HL-60/S4 treated with phorbol 12-myristate 13-acetate at 8.2 ng/mL for 4 days and 3 days (cell line): ENCODE data around the gene REG1A.

ENCODE experiments used
- in situ Hi-C: fragments of 300-500 bp; cut with MboI; formaldehyde crosslinking; loops from 2 replicates; pipeline ENCODE4 v1.15.0; 2022; ENCODE audit warnings: low sequenced_read_pairs

REG1A gene

DNA sequence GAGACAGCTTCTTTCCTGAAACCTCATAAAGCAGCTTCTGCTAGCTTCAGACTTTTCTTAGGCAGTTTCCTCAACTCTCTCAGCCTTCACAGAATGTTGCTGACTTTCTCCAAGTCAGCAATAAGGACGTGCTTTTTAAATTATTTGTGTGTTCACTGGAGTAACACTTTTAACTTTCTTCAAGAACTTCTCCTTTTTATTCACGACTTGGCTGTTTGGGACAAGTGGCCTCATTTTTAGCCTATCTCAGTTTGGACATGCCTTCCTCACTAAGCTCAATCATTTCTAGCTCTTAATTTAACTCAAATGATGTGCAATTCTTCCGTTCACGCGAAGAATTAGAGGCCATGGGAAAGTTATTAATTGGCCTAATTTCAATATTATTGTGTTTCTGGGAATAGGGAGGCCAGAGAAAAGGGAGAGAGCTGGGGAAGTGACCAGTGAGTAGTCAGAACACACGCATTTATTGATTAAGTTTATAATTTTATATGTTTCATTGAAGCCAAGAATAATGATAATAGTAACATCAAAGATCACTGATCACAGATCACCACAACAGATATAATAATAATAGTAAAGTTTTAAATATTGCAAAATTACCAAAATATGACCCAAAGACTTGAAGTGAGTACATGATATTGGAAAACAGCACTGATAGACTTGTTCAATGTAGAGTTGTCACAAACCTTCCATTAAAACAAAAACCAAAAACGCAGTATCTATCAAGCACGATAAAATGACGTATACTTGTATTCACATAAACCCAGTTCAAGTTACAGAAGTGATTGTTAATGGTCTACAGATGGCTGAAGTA is 4.8 kb downstream of the REG1A start:
- in situ Hi-C loops: no loop called here

DNA sequence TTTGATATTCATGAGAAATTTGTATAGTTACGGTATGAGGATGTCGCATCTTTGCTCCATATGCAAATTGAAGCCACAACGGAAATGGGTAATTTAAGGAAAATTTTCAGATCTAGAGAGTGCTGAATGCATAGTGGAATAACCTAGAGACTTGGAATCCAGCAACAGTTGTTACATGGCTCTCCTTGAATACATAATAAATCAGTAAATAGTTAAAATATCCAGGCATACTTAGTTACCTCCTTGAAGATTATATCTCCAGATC is 5.4 kb downstream of the REG1A start:
- in situ Hi-C loops: no loop called here

GRCh38 chr2:79128406-79128805 is 8.1 kb downstream of the REG1A start:
- in situ Hi-C loops: no loop called here

DNA sequence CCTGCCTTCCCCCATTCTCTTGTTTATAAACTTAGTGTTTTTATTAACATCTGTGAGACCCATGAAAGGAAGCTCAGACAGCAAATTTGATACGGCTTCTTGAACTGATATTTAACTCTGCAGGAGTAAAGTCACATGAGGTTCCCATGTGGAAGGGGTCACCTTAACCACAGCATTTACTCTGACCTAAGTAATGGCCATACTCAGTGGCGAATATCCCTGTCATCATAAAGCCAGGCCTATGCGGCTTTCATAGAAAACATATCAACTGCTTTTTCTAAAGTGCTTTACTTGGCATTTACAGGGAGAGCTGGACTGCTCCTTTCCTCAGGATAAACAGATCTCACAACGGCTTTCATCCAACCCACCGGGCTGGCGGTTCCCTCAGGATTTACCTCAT is 9.0 kb downstream of the REG1A start:
- in situ Hi-C loops: no loop called here

- in situ Hi-C loops: no loop called here
These were observed 9.5 kb downstream of the REG1A start for GRCh38 chr2:79129804-79130203.

- in situ Hi-C loops: no loop called here
These were observed 11.4 kb downstream of the REG1A start for GRCh38 chr2:79131687-79132086.

- in situ Hi-C loops: no loop called here
These were observed 18.1 kb downstream of the REG1A start for GRCh38 chr2:79138385-79138784.

GRCh38 chr2:79139423-79139822 is 19.1 kb downstream of the REG1A start:
- in situ Hi-C loops: no loop called here

- in situ Hi-C loops: no loop called here
These were observed 35.7 kb downstream of the REG1A start for GRCh38 chr2:79155826-79156476.

GRCh38 chr2:79159030-79159429 is 38.7 kb downstream of the REG1A start:
- in situ Hi-C loops: no loop called here

DNA sequence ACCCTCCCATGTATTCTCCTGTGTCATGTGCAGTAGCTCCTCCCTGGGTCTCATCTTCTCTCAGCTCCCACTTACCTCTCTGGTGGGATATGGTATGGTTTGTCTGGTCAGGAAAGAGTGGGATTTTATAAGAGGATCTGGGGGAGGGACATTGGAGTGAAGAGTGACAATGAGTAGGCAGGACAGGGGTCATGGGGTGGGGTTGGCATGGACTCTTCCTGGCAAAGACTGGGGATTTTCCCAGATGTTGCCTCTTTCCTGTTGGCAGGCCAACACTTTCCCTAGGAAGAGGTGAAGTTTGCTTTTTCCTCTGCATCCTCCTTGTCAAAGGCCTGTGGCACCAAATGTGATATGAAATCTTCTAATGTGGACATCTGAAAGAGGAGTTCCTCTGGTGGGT is 39.4 kb downstream of the REG1A start, which contains the start of gene REG3A:
TSS of gene REG3A (minus strand) at position 101 of the 400 bp plus-strand sequence. CDS start 348 bp downstream, outside the sequence.
- in situ Hi-C loops: no loop called here

DNA sequence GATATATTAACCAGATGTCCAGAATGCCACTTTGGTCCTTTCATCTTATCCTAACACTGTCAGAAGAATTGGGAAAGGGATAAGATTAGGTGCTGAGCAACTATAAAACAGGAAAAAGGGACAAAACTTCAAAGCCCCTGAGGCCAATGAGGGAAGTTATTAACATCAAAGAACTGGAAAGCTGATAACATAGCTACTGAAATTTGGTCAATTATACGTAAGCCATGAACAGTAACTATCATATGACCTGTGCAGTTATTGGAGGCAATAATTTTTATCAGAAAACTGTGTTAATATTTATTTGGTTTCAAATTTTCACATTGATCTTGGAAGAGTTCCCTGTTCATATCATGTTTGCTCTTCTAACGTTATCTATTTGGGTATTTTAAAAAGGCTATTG is 41.8 kb downstream of the REG1A start:
- in situ Hi-C loops: no loop called here

DNA sequence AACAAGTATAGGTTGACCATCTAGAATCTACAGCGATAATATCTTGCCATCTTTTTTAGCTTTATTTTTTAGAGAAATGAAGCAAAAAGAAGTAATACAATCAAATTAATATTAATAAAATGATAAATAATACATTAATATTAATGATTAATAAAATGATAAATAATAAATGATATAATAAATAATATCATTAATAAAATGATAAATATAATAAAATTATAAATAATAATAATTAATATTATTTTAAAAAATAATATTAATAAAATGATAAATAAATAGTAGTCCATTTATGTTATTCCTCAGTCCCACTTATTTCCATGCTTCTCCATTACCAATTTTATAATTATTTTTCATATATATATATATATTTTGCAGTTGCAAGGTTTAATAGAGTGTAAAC is 42.5 kb downstream of the REG1A start:
- in situ Hi-C loops: no loop called here

DNA sequence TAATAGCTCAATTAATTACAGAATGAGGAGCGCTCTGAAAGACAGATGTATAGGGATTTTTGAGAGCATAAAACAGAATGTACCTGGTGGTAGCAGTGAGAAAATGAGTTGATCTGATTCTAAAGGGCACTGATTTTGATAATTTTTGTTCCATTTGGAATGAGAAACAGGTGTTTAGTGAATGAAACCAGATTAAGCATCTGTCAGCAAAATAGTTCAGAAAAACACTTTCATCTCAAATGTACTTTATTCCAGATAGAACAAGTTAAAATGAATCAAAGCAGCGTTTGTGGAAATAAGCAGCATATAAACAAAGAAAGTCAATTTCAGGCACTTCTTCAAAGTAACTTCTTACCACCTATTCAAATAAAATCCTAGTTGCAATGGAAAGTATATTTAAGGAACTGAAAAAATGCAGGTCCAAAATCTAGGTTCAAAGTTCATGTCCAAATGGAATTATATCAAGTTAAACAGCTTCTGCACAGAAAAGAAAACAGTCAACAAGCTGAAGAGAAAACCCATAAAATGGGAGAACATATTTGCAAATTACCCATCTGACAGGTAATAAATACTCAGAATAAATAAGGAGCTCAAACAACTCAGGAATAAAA is 51.2 kb downstream of the REG1A start:
- in situ Hi-C loops: no loop called here
